ENCODE data around the gene C11orf91. TPM values are rescaled to one million over a fixed set of nuclear protein-coding genes. Genes with fewer than 3 reads are reported as not detected.
"Not testable (repeated sequence)": the region's sequence is repeated elsewhere in the genome, so short reads cannot be mapped to it uniquely, and the experiment has no call there.

The C11orf91 gene
- total RNA-seq, 2 experiments from 2014 or later: 0.28 TPM; not detected in 1

GRCh38 chr11:33694346-33695050, 6.1 kb downstream of the C11orf91 start:
- Mint-ChIP-seq H3K4me3 (no peak overlapping the region), H3K4me1 (peaks cover 4% of the 10 kb centered on the region), H3K36me3 (no peaks in the 10 kb centered on the region), H3K9me3 (no peaks in the 10 kb centered on the region), H3K27me3 (peaks cover 11% of the 10 kb centered on the region), H3K27ac (no peak overlapping the region)
- no peak for DNase-seq

- Mint-ChIP-seq H3K4me3 (no peak overlapping the region), H3K36me3 (no peaks in the 10 kb centered on the region), H3K27me3 (peaks cover 8% of the 10 kb centered on the region), H3K9me3 (no peaks in the 10 kb centered on the region), H3K4me1 (peaks cover 4% of the 10 kb centered on the region), H3K27ac (no peak overlapping the region)
- no peak for DNase-seq
These were observed 8.1 kb downstream of the C11orf91 start for GRCh38 chr11:33692541-33692940.

DNA sequence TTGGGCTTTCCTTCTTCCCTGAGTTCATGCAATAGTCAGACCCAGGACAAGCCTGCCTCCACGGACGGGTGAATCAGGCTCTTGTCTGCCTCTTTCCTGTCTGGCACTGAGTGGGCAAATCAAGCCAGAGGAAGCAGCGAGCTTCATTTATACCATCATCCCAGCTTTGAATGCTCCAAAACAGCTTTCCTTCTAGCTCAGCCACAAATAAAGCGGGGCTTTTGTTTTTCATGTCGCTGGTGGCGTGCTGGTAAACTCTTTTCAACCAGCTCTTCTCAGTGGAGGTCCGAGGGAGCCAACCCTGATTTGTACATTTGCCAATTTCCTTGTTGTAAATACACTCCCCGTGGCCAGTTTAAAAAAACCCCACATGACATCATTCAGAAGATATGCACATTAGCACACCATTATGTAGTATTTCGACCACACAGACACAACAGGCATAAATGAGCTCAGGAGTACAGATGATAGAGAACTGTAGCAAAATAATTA, 8.6 kb downstream of the C11orf91 start:
- no peak for DNase-seq
- Mint-ChIP-seq H3K27ac (no peak overlapping the region), H3K36me3 (no peaks in the 10 kb centered on the region), H3K9me3 (no peaks in the 10 kb centered on the region), H3K27me3 (peaks cover 3% of the 10 kb centered on the region), H3K4me3 (no peak overlapping the region), H3K4me1 (peaks cover 4% of the 10 kb centered on the region)

DNA sequence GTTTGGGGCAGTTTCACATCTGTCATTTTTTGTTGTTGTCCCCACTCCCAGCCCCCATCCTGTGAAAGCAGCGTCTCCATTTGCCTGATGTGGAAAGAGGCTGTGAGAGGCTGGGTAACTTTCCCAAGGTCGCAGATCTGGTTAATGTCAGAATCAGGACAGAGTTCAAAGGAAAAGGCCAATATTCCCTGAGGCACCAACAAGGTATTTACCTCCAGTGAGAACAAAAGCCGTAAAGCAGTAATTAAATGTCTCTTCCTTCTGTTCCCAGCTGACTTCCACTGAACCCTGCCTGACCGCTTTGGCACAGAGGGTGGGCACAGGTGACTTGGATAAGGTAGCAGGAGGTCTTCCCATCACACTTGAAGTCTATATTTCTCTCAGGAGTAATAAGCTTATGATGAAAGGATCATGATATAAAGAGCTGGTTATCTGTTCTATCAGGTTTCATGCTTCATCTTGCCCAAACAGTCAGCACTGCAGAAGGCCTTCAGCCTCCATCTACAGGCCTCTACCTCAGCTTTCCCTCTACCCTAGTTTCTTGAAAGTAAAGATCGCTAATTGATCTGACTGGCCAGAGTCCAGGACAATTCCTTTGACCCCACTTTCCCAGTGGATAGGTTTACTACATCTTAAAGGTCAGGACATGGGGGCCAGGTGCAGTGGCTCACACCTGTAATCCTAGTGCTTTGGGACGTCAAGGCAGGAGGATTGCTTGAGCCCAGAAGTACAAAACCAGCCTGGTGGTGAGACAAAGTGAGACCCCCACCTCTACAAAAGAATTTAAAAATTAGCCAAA, 9.4 kb downstream of the C11orf91 start:
- H3K27ac Mint-ChIP-seq: no peak overlapping the region

DNA sequence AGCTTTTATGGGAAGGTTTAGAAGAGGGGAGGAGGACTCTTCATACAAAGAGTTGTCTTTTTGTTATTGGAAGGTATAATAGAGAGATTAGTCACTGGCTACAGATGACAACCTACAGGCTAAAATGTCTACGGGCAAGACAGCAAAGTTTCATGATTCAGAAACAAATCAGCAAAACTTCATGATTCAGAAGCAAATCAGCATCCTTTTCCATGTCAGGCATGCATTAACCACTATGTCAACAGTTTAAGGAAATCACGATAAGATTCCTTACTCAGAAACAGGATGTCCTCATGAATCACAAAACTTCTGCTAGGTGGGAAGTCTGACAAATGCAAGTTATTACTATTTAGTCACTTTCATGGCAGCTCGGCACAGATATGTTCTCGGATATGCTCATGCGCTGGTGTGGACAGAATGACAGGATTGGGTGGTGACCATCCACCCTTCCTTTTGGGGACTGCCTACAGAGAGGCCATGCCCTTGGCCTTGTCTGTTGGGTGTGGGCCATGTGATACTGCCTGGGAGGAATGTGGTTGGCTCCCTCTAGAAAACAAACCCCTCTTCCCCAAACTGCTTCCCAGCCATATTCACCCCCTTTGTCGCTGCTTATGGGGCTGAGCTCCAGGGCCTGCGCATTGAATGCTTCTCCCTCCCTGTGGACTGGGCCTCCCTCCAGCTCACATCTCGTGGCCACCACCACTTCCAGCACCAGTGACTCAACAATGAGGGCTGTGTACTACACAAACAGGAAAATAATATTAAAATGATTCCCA, 10.1 kb downstream of the C11orf91 start:
- Mint-ChIP-seq H3K4me3 (no peak overlapping the region), H3K4me1 (no peaks in the 10 kb centered on the region), H3K36me3 (no peaks in the 10 kb centered on the region), H3K27me3 (no peaks in the 10 kb centered on the region), H3K9me3 (no peaks in the 10 kb centered on the region), H3K27ac (no peak overlapping the region)
- no peak for DNase-seq

More for the DNA sequence above, 9.4 kb downstream of the C11orf91 start:
- Mint-ChIP-seq H3K9me3 (no peaks in the 10 kb centered on the region), H3K36me3 (no peaks in the 10 kb centered on the region), H3K27me3 (no peaks in the 10 kb centered on the region), H3K4me1 (peaks cover 2% of the 10 kb centered on the region), H3K4me3 (no peak overlapping the region)
- DNase-seq: no peak

- Mint-ChIP-seq H3K9me3 (no peaks in the 10 kb centered on the region), H3K4me1 (no peaks in the 10 kb centered on the region), H3K36me3 (no peaks in the 10 kb centered on the region), H3K27me3 (peaks cover 5% of the 10 kb centered on the region), H3K27ac (no peak overlapping the region), H3K4me3 (no peak overlapping the region)
- DNase-seq: no peak
These were observed 11.1 kb downstream of the C11orf91 start for GRCh38 chr11:33689501-33689900.

GRCh38 chr11:33689085-33689484, 11.5 kb downstream of the C11orf91 start:
- Mint-ChIP-seq H3K36me3 (no peaks in the 10 kb centered on the region), H3K9me3 (no peaks in the 10 kb centered on the region), H3K27ac (no peak overlapping the region), H3K27me3 (peaks cover 5% of the 10 kb centered on the region), H3K4me3 (no peak overlapping the region), H3K4me1 (no peaks in the 10 kb centered on the region)
- no peak for DNase-seq

GRCh38 chr11:33687733-33688479, 12.7 kb downstream of the C11orf91 start:
- Mint-ChIP-seq H3K27ac (no peak overlapping the region), H3K36me3 (no peaks in the 10 kb centered on the region), H3K9me3 (no peaks in the 10 kb centered on the region), H3K27me3 (peaks cover 5% of the 10 kb centered on the region), H3K4me1 (no peaks in the 10 kb centered on the region), H3K4me3 (no peak overlapping the region)
- DNase-seq: no peak

DNA sequence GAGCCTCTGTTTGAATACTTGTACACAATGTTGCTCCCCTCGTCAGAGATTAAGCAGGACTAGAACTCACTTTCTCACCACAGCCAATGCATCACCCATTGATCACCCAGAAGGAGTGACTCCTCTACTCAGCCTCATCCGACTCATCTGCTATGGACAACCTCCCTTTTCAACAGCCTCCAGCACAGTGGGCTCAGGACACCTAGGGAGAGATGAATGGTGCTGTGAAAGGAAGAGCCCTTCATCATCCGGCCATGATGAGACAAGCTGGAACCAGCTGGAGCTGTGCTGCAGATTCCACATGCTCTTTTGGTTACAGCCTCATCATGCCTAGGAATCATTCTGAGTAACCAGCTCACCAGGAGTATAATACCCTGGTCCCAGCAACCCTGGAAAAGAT, 15.5 kb downstream of the C11orf91 start:
- H3K9me3 Mint-ChIP-seq: no peaks in the 10 kb centered on the region
- H3K4me1 Mint-ChIP-seq: no peaks in the 10 kb centered on the region
- peaks cover 21% of the 10 kb centered on the region for H3K27me3 Mint-ChIP-seq
- H3K27ac Mint-ChIP-seq: no peak overlapping the region
- no peak for DNase-seq
- no peaks in the 10 kb centered on the region for H3K36me3 Mint-ChIP-seq
- no peak overlapping the region for H3K4me3 Mint-ChIP-seq

- no peaks in the 10 kb centered on the region for H3K4me1 Mint-ChIP-seq
- no peak overlapping the region for H3K27ac Mint-ChIP-seq
- no peak overlapping the region for H3K4me3 Mint-ChIP-seq
- H3K27me3 Mint-ChIP-seq: peaks cover 27% of the 10 kb centered on the region
- no peaks in the 10 kb centered on the region for H3K9me3 Mint-ChIP-seq
- no peaks in the 10 kb centered on the region for H3K36me3 Mint-ChIP-seq
- no peak for DNase-seq
These were observed 16.5 kb downstream of the C11orf91 start for GRCh38 chr11:33684003-33684706.

- Mint-ChIP-seq H3K4me1 (no peaks in the 10 kb centered on the region), H3K36me3 (no peaks in the 10 kb centered on the region), H3K9me3 (peaks cover 6% of the 10 kb centered on the region), H3K27me3 (peaks cover 34% of the 10 kb centered on the region), H3K27ac (no peak overlapping the region), H3K4me3 (no peak overlapping the region)
- DNase-seq: no peak
These were observed 18.2 kb downstream of the C11orf91 start for GRCh38 chr11:33682446-33682845.

DNA sequence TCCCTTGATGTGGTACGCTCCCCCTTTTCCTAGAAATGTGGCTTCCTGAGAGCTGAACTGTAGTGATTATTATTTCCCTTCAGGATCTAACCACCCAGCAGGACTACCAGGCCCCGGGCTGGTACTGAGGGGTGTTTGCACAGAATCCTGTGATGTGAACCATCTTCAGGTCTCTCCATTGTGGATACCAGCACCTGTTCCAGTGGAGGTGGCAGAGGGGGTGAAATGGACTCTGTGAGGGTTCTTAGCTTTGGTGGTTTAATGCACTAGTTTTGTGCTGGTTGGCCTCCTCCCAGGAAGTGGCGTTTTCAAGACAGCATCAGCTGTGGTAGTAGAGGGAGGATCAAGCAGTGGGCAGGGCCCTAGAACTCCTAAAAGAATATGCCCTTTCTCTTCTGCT, 18.6 kb downstream of the C11orf91 start:
- H3K27ac Mint-ChIP-seq: no peak overlapping the region
- no peak overlapping the region for H3K4me3 Mint-ChIP-seq
- H3K9me3 Mint-ChIP-seq: peaks cover 8% of the 10 kb centered on the region
- DNase-seq: no peak
- no peaks in the 10 kb centered on the region for H3K4me1 Mint-ChIP-seq
- H3K27me3 Mint-ChIP-seq: peaks cover 34% of the 10 kb centered on the region
- no peaks in the 10 kb centered on the region for H3K36me3 Mint-ChIP-seq

DNA sequence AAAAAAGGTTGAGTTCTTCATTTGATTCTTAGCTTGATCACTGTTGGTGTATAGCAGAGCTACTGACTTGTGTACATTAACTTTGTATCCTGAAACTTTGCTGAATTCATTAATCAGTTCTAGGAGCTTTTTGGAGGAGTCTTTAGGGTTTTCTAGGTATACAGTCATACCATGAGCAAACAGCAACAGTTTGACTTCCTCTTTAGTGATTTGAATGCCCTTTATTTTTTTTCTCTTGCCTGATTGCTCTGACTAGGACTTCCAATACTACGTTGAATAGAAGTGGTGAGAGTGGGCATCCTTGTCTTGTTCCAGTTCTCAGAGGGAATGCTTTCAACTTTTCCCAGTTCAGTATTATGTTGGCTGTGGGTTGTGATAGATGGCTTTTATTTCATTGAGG, 22.0 kb downstream of the C11orf91 start:
- peaks cover 29% of the 10 kb centered on the region for H3K27me3 Mint-ChIP-seq
- not testable (repeated sequence) for H3K27ac Mint-ChIP-seq, H3K36me3 Mint-ChIP-seq, H3K4me3 Mint-ChIP-seq, H3K9me3 Mint-ChIP-seq, H3K4me1 Mint-ChIP-seq, DNase-seq

Measured in activated naive CD8-positive, alpha-beta T cell treated with anti-CD3 and anti-CD28 coated beads for 36 hours (primary cell).